OCI-LY3 (cell line): ENCODE results near the gene SCN4A.

ENCODE experiments used
- EZH2phosphoT487 ChIP-seq: fragments of 200-600 bp; shearing (Covaris generic); IDR thresholded peaks from 2 replicates; pipeline ENCODE4 v1.6.1; 2018; ENCODE audit warnings: antibody characterized with exemption, mixed run types, low read depth
- TF ChIP-seq, protein P1 (sequence below): fragments of 200-600, 300-600 bp; sonication (generic); IDR thresholded peaks from 2 replicates; pipeline ENCODE4 v1.5.1; 2014; ENCODE audit warnings: antibody characterized with exemption, low read length, low read depth

DNA sequence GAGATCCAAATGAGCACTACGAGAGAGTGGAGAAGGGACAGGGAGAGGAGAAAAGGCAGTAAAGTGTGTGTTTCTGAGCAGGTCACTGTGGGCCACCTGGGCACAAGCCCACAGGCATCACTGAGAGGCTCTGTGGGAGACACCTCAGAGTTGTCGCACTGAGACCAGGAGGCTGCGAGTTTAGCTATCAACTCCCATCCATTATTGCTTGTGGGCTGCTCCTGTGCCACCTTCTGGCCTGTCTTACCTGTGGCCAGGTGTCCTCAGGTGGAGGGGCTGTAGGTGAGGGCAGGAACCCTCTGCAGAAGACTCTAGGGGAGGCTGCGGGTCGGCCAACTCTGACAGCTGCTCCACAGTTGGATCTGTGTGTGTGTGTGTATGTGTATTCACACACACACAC, 22.9 kb upstream of the SCN4A start:
- TF ChIP-seq, protein P1, sequence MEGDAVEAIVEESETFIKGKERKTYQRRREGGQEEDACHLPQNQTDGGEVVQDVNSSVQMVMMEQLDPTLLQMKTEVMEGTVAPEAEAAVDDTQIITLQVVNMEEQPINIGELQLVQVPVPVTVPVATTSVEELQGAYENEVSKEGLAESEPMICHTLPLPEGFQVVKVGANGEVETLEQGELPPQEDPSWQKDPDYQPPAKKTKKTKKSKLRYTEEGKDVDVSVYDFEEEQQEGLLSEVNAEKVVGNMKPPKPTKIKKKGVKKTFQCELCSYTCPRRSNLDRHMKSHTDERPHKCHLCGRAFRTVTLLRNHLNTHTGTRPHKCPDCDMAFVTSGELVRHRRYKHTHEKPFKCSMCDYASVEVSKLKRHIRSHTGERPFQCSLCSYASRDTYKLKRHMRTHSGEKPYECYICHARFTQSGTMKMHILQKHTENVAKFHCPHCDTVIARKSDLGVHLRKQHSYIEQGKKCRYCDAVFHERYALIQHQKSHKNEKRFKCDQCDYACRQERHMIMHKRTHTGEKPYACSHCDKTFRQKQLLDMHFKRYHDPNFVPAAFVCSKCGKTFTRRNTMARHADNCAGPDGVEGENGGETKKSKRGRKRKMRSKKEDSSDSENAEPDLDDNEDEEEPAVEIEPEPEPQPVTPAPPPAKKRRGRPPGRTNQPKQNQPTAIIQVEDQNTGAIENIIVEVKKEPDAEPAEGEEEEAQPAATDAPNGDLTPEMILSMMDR: no peak
- TF ChIP-seq EZH2phosphoT487: no peak
